PC-9 (cell line): ENCODE measurements around the gene TMEM38A. TPM values are rescaled to one million over a fixed set of nuclear protein-coding genes. Genes with fewer than 3 reads are reported as not detected.
"Not testable (repeated sequence)": the region's sequence is repeated elsewhere in the genome, so short reads cannot be mapped to it uniquely, and the experiment has no call there.

Experiments
- BruUV-seq: library from RNA; stranded (reverse); fragments of 400-500 nt; replicated peaks from 2 replicates; lab custom pipeline; 2021; lab: Mats Ljungman, UMichigan
- CTCF ChIA-PET: fragments of 300-600 bp; sonication (Branson Sonifier 250); formaldehyde crosslinking; loops from one replicate; lab custom pipeline; 2022; ENCODE audit warnings: antibody characterized with exemption; lab: Charles Lee
- POLR2A ChIA-PET: fragments of 300-600 bp; sonication (Branson Sonifier 250); formaldehyde crosslinking; loops from one replicate; lab custom pipeline; 2022; ENCODE audit warnings: antibody characterized with exemption; ENCODE audit not compliant: unreplicated experiment; lab: Charles Lee
- DNase-seq, 2 experiments: peaks; one replicate each; pipeline versions ENCODE4 v3.0.0 to v3.0.0-alpha.2; 2015 to 2022; ENCODE audit warnings: mixed read lengths in 1 of 2
- H2AFZ ChIP-seq: fragments of 200-600 bp; sonication (generic); 2 replicates; pipeline ENCODE4 v1.8.1; 2017; ENCODE audit warnings: antibody characterized with exemption
- H3F3A ChIP-seq: fragments of 200-600 bp; sonication (generic); 2 replicates; pipeline ENCODE4 v1.8.1; 2017; ENCODE audit warnings: antibody characterized with exemption, mild to moderate bottlenecking, low read depth; ENCODE audit not compliant: insufficient read depth
- H3K27ac ChIP-seq: fragments of 200-600 bp; sonication (generic); 2 replicates; pipeline ENCODE4 v1.6.1; 2016; ENCODE audit warnings: mixed run types
- H3K27me3 ChIP-seq: fragments of 200-600 bp; sonication (generic); 2 replicates; pipeline ENCODE4 v1.6.1; 2016; ENCODE audit warnings: low read depth, mixed run types; ENCODE audit not compliant: insufficient read depth
- H3K36me3 ChIP-seq: fragments of 200-600 bp; sonication (generic); 2 replicates; pipeline ENCODE4 v1.6.1; 2016; ENCODE audit warnings: low read depth, mixed run types
- H3K4me1 ChIP-seq: fragments of 200-600 bp; sonication (generic); replicated peaks from 2 replicates; pipeline ENCODE4 v1.6.1; 2016; ENCODE audit warnings: mixed run types; ENCODE audit not compliant: insufficient read depth
- H3K4me2 ChIP-seq: fragments of 200-600 bp; sonication (generic); 2 replicates; pipeline ENCODE4 v1.6.1; 2017; ENCODE audit warnings: mixed run types
- H3K4me3 ChIP-seq: fragments of 200-600 bp; sonication (generic); 2 replicates; pipeline ENCODE4 v1.6.1; 2016; ENCODE audit warnings: mixed run types
- H3K79me2 ChIP-seq: fragments of 200-600 bp; sonication (generic); 2 replicates; pipeline ENCODE4 v1.6.1; 2017; ENCODE audit warnings: low read depth, mixed run types
- H3K9me2 ChIP-seq: fragments of 200-600 bp; sonication (generic); 2 replicates; pipeline ENCODE4 v1.8.1; 2017; ENCODE audit warnings: mild to moderate bottlenecking; ENCODE audit not compliant: insufficient read depth
- H3K9me3 ChIP-seq: fragments of 200-600 bp; sonication (generic); 2 replicates; pipeline ENCODE4 v1.8.1; 2016; ENCODE audit warnings: low read depth; ENCODE audit not compliant: insufficient read depth
- H4K20me1 ChIP-seq: fragments of 200-600 bp; sonication (generic); 2 replicates; pipeline ENCODE4 v1.8.1; 2017; ENCODE audit not compliant: insufficient read depth
- EZH2 ChIP-seq: fragments of 200-600 bp; sonication (generic); IDR thresholded peaks from 2 replicates; pipeline ENCODE4 v1.8.0; 2017; ENCODE audit warnings: antibody characterized with exemption, low read depth
- intact Hi-C: fragments of 100-400 bp; cut with micrococcal nuclease; formaldehyde crosslinking; loops from one replicate; pipeline ENCODE4 v1.10.0; 2022; ENCODE audit not compliant: unreplicated experiment
- total RNA-seq: library from RNA; stranded (reverse); gene quantifications from 2 replicates; pipeline ENCODE4 v1.2.3, GENCODE V29; 2021
- TF ChIP-seq, protein P1 (sequence below): fragments of 200-600 bp; sonication (generic); conservative IDR thresholded peaks from 2 replicates; pipeline ENCODE4 v1.6.1; 2017; ENCODE audit warnings: mixed run types, antibody characterized with exemption, mild to moderate bottlenecking, moderate library complexity

TMEM38A gene
- total RNA-seq, 1 experiment from 2014 or later, result 16.0 TPM

DNA sequence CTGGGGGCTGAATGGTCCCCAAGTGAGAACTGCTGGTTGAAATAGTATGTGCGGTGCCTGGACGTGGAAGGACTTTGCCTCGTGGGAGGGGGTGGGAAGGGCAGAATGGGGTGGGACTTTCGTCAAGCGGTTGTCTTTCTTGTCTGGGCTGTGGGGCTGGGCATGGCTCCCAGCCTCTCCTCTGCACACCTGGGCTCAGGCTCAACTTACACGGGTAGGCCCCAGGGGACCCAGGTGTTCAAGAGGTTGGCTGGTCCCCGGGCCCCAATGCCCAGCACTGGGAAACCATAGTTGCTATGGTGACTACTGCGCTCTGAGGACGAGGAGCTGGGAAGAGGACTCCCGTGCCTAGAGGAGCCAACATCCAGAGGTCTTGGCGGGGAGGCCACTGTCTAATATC lies 66.0 kb downstream of the TMEM38A start:
- BruUV-seq, result no TSS peak

DNA sequence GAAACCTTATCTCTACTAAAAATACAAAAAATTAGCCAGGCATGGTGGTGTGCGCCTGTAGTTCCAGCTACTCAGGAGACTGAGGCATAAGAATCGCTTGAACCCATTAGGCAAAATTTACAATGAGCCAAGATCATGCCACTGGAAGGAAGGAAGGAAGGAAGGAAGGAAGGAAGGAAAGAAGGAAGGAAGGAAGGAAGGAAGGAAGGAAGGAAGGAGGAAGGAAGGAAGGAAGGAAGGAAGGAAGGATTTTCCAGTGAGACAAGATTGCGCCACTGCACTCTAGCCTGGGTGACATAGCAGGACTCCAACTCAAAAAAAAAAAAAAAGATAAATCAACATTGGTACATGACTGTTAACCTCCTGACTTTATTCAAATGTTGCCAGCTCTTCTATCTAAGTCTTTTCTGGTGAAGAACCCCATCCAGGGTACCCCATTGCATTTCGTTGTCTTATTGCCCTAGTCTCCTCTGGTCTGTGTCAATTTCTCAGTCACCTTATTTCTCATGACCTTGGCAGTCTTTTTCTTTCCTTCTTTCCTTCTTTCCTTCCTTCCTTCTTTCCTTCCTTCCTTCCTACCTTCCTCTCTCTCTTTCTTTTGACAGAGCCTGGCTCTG lies 74.8 kb downstream of the TMEM38A start:
- intact Hi-C loops, POLR2A ChIA-PET, H2AFZ ChIP-seq, BruUV-seq, H3F3A ChIP-seq, H3K4me1 ChIP-seq, H4K20me1 ChIP-seq, H3K27ac ChIP-seq, CTCF ChIA-PET, DNase-seq, H3K36me3 ChIP-seq, H3K9me2 ChIP-seq, H3K79me2 ChIP-seq, H3K4me2 ChIP-seq, H3K27me3 ChIP-seq, H3K4me3 ChIP-seq, H3K9me3 ChIP-seq: not testable (repeated sequence)

More for the DNA sequence above, 66.0 kb downstream of the TMEM38A start:
- no peak for TF ChIP-seq EZH2
- TF ChIP-seq, protein P1, sequence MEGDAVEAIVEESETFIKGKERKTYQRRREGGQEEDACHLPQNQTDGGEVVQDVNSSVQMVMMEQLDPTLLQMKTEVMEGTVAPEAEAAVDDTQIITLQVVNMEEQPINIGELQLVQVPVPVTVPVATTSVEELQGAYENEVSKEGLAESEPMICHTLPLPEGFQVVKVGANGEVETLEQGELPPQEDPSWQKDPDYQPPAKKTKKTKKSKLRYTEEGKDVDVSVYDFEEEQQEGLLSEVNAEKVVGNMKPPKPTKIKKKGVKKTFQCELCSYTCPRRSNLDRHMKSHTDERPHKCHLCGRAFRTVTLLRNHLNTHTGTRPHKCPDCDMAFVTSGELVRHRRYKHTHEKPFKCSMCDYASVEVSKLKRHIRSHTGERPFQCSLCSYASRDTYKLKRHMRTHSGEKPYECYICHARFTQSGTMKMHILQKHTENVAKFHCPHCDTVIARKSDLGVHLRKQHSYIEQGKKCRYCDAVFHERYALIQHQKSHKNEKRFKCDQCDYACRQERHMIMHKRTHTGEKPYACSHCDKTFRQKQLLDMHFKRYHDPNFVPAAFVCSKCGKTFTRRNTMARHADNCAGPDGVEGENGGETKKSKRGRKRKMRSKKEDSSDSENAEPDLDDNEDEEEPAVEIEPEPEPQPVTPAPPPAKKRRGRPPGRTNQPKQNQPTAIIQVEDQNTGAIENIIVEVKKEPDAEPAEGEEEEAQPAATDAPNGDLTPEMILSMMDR, result no peak
- no peaks in the 10 kb centered on the region for H3K9me2 ChIP-seq
- no peak for DNase-seq
- no peaks in the 10 kb centered on the region for H3K4me1 ChIP-seq
- no peak overlapping the region for H3K4me2 ChIP-seq
- H3K36me3 ChIP-seq, result no peaks in the 10 kb centered on the region
- H3K4me3 ChIP-seq, result no peak overlapping the region
- H3K27me3 ChIP-seq, result no peaks in the 10 kb centered on the region
- no peaks in the 10 kb centered on the region for H4K20me1 ChIP-seq
- no peaks in the 10 kb centered on the region for H3F3A ChIP-seq
- H3K9me3 ChIP-seq, result peaks cover 7% of the 10 kb centered on the region; the same call in 1 of the 2 replicates
- no peak overlapping the region for H3K27ac ChIP-seq
- no peak overlapping the region for H2AFZ ChIP-seq
- CTCF ChIA-PET, result no interaction called here
- POLR2A ChIA-PET, result no interaction called here
- no peaks in the 10 kb centered on the region for H3K79me2 ChIP-seq
- intact Hi-C loops, result no loop called here

DNA sequence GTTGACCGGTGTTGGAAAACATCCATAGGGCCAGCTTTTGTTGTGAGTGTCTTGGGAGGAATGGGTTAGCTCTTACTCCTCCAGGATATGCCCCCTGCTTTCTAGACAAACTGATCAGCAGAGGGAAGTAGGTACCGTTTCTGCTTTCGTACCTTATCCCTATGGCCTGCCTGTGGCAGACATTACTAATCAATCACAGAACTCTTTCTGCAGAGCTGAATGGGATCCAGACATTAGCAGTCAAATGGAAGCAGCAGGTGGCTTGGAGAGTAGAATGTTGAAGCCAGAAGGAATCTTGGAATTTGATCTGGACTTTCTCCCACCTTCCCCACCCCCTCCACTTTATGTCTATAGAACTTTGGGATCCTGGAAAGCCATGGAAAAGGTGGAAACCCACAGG lies 75.8 kb downstream of the TMEM38A start:
- Histone ChIP-seq H2AFZ (no peak overlapping the region), H3K27me3 (no peaks in the 10 kb centered on the region), H3K4me2 (no peak overlapping the region), H3K4me1 (no peaks in the 10 kb centered on the region), H3K79me2 (no peaks in the 10 kb centered on the region), H3K9me3 (no peaks in the 10 kb centered on the region), H3K36me3 (no peaks in the 10 kb centered on the region), H3F3A (no peaks in the 10 kb centered on the region), H3K27ac (no peak overlapping the region), H3K4me3 (no peak overlapping the region), H4K20me1 (no peaks in the 10 kb centered on the region), H3K9me2 (no peaks in the 10 kb centered on the region)
- no TSS peak for BruUV-seq
- no peak for TF ChIP-seq EZH2
- TF ChIP-seq, protein P1, result no peak
- ChIA-PET POLR2A (no interaction called here), CTCF (interaction anchor here (0.6 kb wide), 1 partner anchor 21 kb away, joined by 4 read pairs; no protein-coding TSS in a partner anchor)
- intact Hi-C loops, result no loop called here
- no peak for DNase-seq

DNA sequence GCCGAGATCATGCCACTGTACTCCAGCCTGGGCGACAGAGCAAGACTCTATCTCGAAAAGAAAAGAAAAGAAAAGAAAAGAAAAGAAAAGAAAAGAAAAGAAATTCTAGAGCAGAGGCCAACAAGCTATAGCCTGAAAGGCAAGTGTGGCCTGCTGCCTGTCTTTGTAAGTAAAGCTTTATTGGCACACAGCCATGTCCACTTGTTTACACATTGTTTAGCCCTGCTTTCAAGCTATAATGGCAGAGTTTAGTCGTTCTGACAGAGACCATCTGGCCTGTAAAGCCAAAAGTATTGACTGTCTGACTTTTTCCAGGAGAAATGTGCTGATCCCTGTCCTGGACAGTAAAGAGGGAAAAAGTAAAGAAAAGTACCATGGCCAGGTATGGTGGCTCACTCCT lies 77.0 kb downstream of the TMEM38A start:
- H3K27ac ChIP-seq, result no peak overlapping the region
- H3K79me2 ChIP-seq, result no peaks in the 10 kb centered on the region
- no peak for DNase-seq
- no peaks in the 10 kb centered on the region for H3K9me2 ChIP-seq
- no peaks in the 10 kb centered on the region for H3K4me1 ChIP-seq
- intact Hi-C loops, result no loop called here
- H3K27me3 ChIP-seq, result no peaks in the 10 kb centered on the region
- no peaks in the 10 kb centered on the region for H3K9me3 ChIP-seq
- ChIA-PET POLR2A (no interaction called here), CTCF (no interaction called here)
- no peak overlapping the region for H2AFZ ChIP-seq
- TF ChIP-seq, protein P1, result no peak
- no peak for TF ChIP-seq EZH2
- no peak overlapping the region for H3K4me3 ChIP-seq
- no peaks in the 10 kb centered on the region for H3F3A ChIP-seq
- no peak overlapping the region for H3K4me2 ChIP-seq
- no peaks in the 10 kb centered on the region for H3K36me3 ChIP-seq
- no peaks in the 10 kb centered on the region for H4K20me1 ChIP-seq
- BruUV-seq, result no TSS peak
